ENCODE data around the gene LRP2BP.

DNA sequence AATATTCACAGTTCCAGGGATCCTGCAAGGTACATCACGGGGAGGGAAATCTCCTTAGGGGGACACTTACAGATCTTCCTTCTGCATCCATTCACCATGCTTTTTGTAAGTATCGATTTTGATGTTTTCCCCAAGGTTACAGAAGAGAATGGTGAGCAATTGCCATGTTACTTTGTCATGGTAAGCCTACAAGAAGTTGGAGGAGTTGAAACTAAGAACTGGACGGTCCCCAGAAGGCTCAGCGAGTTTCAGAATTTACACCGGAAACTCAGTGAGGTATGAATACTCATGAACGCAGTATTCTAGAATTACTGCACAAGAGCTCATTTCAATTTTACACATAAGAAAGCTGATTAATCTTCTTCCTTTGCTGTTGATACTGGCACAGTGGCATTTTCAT lies 53.9 kb downstream of the LRP2BP start:
- TF ChIP-seq, protein P1, sequence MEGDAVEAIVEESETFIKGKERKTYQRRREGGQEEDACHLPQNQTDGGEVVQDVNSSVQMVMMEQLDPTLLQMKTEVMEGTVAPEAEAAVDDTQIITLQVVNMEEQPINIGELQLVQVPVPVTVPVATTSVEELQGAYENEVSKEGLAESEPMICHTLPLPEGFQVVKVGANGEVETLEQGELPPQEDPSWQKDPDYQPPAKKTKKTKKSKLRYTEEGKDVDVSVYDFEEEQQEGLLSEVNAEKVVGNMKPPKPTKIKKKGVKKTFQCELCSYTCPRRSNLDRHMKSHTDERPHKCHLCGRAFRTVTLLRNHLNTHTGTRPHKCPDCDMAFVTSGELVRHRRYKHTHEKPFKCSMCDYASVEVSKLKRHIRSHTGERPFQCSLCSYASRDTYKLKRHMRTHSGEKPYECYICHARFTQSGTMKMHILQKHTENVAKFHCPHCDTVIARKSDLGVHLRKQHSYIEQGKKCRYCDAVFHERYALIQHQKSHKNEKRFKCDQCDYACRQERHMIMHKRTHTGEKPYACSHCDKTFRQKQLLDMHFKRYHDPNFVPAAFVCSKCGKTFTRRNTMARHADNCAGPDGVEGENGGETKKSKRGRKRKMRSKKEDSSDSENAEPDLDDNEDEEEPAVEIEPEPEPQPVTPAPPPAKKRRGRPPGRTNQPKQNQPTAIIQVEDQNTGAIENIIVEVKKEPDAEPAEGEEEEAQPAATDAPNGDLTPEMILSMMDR (IDR thresholded peaks at IDR 0.05): no peak
- no peak for TF ChIP-seq POLR2A (IDR thresholded peaks at IDR 0.05)
